ENCODE results near the gene SEC31B.

The SEC31B gene

DNA sequence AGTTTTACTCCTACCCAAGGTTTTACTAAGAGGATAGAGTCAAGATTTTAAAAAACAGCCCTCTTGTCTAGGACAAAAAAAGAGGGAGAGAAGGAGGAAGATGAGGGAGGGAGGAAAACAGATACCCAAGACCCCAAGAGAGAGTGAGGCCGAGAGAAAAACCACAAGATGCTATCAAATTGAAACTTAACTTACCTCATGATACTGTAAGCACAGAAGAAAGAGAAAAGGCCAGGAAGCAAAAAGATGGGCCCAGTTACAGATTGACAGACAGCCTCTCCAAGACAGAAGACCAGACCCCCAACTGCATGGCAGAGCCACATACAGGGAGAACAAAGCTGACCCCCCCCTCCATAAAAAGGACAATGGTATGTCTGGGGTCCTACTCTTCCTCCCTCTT is 11.4 kb downstream of the SEC31B start:
- no peak overlapping the region for H3K9ac ChIP-seq (ENCODE audit: low read length)
- H3K9me3 ChIP-seq (ENCODE audit: low read length): no peaks in the 10 kb centered on the region
- no peaks in the 10 kb centered on the region for H3K27me3 ChIP-seq (ENCODE audit: control insufficient read depth in 1 of 2, insufficient read depth in 2 of 2, low read length in 2 of 2)
- H3K4me1 ChIP-seq (ENCODE audit: insufficient read depth, low read length): no peaks in the 10 kb centered on the region
- peaks cover 61% of the 10 kb centered on the region for H3K36me3 ChIP-seq (ENCODE audit: insufficient read depth, low read length)
- H3K4me3 ChIP-seq (ENCODE audit: low read depth in 1 of 2, low read length in 2 of 2): no peak overlapping the region
- H3K27ac ChIP-seq (ENCODE audit: low read depth, low read length): no peak overlapping the region

DNA sequence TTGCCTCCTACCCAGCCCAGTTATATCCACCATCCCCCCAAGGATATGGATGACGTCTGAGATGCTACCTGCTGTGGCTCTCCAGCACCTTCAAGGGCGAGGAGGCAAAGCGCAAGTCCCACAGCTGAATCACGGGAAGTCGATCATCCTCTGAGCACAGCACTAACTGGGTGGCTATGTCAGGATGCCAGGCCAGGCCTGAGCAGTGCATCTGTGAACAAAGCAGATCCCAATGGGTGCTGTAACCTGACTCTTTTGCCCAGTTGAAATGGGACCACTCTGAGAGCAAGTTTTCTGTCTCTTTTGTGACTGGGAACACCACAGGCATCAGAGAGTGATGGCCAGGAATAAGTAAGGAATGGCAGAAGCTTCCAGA is 12.3 kb downstream of the SEC31B start:
- Histone ChIP-seq H3K27me3 (ENCODE audit: control insufficient read depth in 1 of 2, insufficient read depth in 2 of 2, low read length in 2 of 2) (no peaks in the 10 kb centered on the region), H3K4me3 (ENCODE audit: low read depth in 1 of 2, low read length in 2 of 2) (no peak overlapping the region), H3K4me1 (ENCODE audit: insufficient read depth, low read length) (no peaks in the 10 kb centered on the region), H3K9ac (ENCODE audit: low read length) (no peak overlapping the region), H3K27ac (ENCODE audit: low read depth, low read length) (no peak overlapping the region), H3K9me3 (ENCODE audit: low read length) (no peaks in the 10 kb centered on the region), H3K36me3 (ENCODE audit: insufficient read depth, low read length) (peaks cover 56% of the 10 kb centered on the region)

DNA sequence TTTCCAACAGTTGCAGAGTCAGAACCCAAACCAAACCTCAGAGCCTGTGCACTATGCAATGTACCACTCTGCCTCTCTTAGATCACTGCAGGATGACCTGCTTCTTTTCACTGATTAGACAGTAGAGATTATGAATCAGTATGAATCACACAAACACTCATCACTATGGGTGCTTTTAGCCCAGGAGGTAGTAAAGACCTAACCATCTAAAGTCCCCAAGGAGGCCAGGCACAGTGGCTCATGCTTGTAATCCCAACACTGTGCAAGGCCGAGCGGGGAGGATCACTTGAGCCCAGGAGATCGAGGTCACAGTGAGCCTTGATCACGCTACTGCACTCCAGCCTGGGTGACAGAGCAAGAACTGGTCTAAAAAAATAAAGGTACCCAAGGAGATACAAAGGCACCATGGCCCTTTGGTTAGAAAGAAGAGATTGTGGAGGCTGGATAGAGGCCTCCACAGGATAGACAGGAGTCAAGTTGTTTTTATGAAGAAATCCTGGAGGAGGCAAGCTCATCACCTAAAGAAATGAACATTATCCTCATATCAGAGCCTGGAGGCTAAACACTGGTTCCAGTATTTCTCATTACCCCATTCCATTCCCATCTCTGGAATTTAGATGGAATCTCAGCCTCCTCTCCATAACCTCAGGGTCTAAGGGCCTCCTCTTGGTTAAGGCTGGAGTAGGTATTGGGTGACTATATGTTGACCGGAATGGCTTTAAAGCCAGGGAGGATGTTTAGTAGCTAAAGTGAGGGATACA is 12.9 kb downstream of the SEC31B start:
- no peaks in the 10 kb centered on the region for H3K9me3 ChIP-seq (ENCODE audit: low read length)
- no peaks in the 10 kb centered on the region for H3K4me1 ChIP-seq (ENCODE audit: insufficient read depth, low read length)
- H3K36me3 ChIP-seq (ENCODE audit: insufficient read depth, low read length): peaks cover 55% of the 10 kb centered on the region
- H3K27ac ChIP-seq (ENCODE audit: low read depth, low read length): no peak overlapping the region
- no peak overlapping the region for H3K9ac ChIP-seq (ENCODE audit: low read length)
- no peaks in the 10 kb centered on the region for H3K27me3 ChIP-seq (ENCODE audit: control insufficient read depth in 1 of 2, insufficient read depth in 2 of 2, low read length in 2 of 2)
- no peak overlapping the region for H3K4me3 ChIP-seq (ENCODE audit: low read depth in 1 of 2, low read length in 2 of 2)

DNA sequence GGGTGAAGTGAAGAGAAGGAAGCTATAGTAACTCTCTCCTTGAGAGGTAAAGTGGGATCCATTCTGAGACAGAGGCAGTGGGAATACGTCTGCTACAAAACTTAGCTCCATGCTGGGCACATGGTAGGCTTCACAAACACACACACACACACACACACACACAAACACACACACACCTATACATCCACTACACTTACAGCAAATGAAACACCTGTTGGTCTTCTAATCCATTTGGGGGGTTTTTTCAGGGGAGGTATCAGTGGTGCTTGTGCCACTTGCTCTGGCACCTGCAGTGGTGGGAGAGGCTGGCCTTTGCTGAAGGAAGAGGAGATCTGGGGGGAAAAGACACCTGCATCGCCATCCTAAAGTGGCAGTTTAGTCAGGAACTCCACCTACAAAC is 14.5 kb downstream of the SEC31B start:
- Histone ChIP-seq H3K4me1 (ENCODE audit: insufficient read depth, low read length) (no peaks in the 10 kb centered on the region), H3K9ac (ENCODE audit: low read length) (no peak overlapping the region), H3K4me3 (ENCODE audit: low read depth in 1 of 2, low read length in 2 of 2) (no peak overlapping the region), H3K27me3 (ENCODE audit: control insufficient read depth in 1 of 2, insufficient read depth in 2 of 2, low read length in 2 of 2) (no peaks in the 10 kb centered on the region), H3K27ac (ENCODE audit: low read depth, low read length) (no peak overlapping the region), H3K36me3 (ENCODE audit: insufficient read depth, low read length) (peaks cover 54% of the 10 kb centered on the region), H3K9me3 (ENCODE audit: low read length) (no peaks in the 10 kb centered on the region)

DNA sequence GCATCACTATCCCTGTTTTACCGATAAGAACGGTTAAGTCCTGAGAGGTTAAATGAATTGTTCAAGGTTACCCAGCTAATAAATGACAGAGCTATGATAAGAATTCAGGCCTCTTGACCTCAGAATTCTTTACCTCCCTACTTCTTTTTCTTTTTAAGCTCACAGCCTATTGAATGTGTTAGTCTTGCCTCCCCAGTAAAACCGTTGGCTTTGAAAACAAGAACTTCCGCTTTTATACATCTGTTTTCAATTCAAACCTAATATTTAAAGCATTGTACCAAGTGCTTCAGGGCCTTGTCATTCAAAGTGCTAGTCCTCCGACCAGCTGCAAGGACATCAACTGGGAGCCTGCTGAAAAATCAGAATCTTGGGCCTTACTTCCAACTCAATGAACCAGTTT is 15.6 kb downstream of the SEC31B start:
- Histone ChIP-seq H3K27me3 (ENCODE audit: control insufficient read depth in 1 of 2, insufficient read depth in 2 of 2, low read length in 2 of 2) (no peaks in the 10 kb centered on the region), H3K27ac (ENCODE audit: low read depth, low read length) (no peak overlapping the region), H3K9ac (ENCODE audit: low read length) (no peak overlapping the region), H3K4me3 (ENCODE audit: low read depth in 1 of 2, low read length in 2 of 2) (no peak overlapping the region), H3K9me3 (ENCODE audit: low read length) (no peaks in the 10 kb centered on the region), H3K36me3 (ENCODE audit: insufficient read depth, low read length) (peaks cover 55% of the 10 kb centered on the region), H3K4me1 (ENCODE audit: insufficient read depth, low read length) (no peaks in the 10 kb centered on the region)

DNA sequence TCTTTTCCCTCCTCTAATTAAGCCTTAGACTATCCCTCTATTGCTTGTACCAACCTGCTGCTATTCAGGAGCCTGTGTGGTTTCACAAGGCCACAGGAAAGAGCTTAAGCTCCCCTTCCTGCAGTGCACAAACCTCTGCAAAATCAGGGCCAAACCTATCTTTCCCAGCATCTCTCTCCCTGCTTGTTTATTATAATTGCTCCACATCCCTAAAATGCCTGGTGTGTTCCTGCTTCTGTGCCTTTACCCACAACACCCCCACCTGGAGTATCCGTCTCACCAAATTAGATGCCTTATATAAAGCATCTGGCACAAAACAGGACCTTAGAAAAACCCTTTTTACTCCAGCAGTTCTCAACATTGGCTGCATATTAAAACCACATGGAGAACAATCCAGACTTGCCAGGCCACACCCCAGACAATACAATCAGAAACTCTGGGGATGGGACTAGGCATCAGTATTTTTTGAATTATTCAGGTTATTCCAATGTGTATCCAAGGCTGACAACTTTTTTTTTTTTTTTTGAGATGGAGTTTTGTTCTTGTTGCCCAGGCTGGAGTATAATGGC is 16.7 kb downstream of the SEC31B start:
- no peak overlapping the region for H3K9ac ChIP-seq (ENCODE audit: low read length)
- H3K27ac ChIP-seq (ENCODE audit: low read depth, low read length): no peak overlapping the region
- no peaks in the 10 kb centered on the region for H3K4me1 ChIP-seq (ENCODE audit: insufficient read depth, low read length)
- no peak overlapping the region for H3K4me3 ChIP-seq (ENCODE audit: low read depth in 1 of 2, low read length in 2 of 2)
- no peaks in the 10 kb centered on the region for H3K27me3 ChIP-seq (ENCODE audit: control insufficient read depth in 1 of 2, insufficient read depth in 2 of 2, low read length in 2 of 2)
- peaks cover 60% of the 10 kb centered on the region for H3K36me3 ChIP-seq (ENCODE audit: insufficient read depth, low read length)
- no peaks in the 10 kb centered on the region for H3K9me3 ChIP-seq (ENCODE audit: low read length)

DNA sequence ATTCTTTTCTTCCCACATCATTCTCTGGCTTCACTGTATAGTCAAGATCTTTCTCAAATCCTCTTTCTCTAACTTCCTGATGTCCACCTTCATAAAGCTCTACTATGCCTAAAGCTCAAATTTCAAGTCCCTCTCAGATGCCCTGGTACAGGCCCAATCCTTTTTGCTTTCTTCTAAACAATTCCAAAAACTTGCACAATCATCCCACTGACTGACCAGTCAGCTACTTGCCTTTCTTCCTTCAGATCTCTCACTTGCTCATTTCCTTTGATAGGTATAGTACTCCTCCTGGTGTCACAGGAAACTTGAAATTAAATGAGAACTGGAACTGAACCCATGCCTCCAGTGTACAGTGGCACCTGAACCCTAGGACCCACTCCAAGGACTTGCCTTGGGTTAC is 18.2 kb downstream of the SEC31B start:
- Histone ChIP-seq H3K9ac (ENCODE audit: low read length) (no peak overlapping the region), H3K36me3 (ENCODE audit: insufficient read depth, low read length) (peaks cover 62% of the 10 kb centered on the region), H3K4me3 (ENCODE audit: low read depth in 1 of 2, low read length in 2 of 2) (no peak overlapping the region), H3K9me3 (ENCODE audit: low read length) (no peaks in the 10 kb centered on the region), H3K4me1 (ENCODE audit: insufficient read depth, low read length) (no peaks in the 10 kb centered on the region), H3K27me3 (ENCODE audit: control insufficient read depth in 1 of 2, insufficient read depth in 2 of 2, low read length in 2 of 2) (no peaks in the 10 kb centered on the region), H3K27ac (ENCODE audit: low read depth, low read length) (no peak overlapping the region)

DNA sequence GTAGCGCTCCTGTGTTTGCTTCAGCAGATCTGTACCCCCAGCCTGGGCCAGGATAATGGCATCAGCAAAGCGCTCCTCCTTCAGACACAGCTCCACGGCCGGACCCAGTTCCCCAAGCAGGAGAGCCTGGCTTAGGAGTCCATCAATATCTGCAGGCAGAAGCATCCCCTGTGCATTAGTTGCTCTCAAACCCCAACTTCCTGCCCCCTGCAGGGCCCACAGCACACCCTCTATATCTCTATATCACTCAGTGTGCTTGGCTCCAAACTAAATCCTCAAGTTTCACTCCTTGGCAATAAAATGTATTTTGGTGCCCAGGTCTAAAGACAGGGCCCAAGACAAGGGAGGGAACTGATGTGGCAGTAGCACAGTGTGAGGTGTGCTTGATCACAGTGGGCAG is 21.6 kb downstream of the SEC31B start:
- H3K27me3 ChIP-seq (ENCODE audit: control insufficient read depth in 1 of 2, insufficient read depth in 2 of 2, low read length in 2 of 2): no peaks in the 10 kb centered on the region
- H3K9ac ChIP-seq (ENCODE audit: low read length): no peak overlapping the region
- no peaks in the 10 kb centered on the region for H3K4me1 ChIP-seq (ENCODE audit: insufficient read depth, low read length)
- H3K4me3 ChIP-seq (ENCODE audit: low read depth in 1 of 2, low read length in 2 of 2): no peak overlapping the region
- no peak overlapping the region for H3K27ac ChIP-seq (ENCODE audit: low read depth, low read length)
- H3K36me3 ChIP-seq (ENCODE audit: insufficient read depth, low read length): peaks cover 76% of the 10 kb centered on the region
- H3K9me3 ChIP-seq (ENCODE audit: low read length): no peaks in the 10 kb centered on the region

DNA sequence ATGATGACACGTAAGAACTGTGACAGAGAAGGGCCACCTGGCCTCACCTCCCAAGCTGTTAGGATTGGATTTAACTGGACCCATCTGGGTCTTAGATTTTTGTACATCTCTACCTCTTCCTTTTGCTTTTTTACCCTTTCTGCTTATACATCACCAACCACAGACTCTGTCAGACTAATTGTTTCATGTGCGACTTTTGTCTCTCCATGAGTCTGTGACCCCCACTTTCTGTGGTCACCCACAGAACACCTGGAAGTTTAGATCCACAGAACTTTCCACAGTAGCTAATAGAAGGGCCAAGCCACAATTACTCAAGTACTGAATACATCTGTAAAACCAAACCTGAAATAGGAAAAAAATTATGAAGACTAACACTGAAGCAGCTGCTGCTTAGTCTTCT is 23.1 kb downstream of the SEC31B start:
- Histone ChIP-seq H3K36me3 (ENCODE audit: insufficient read depth, low read length) (peaks cover 73% of the 10 kb centered on the region), H3K27ac (ENCODE audit: low read depth, low read length) (no peak overlapping the region), H3K27me3 (ENCODE audit: control insufficient read depth in 1 of 2, insufficient read depth in 2 of 2, low read length in 2 of 2) (no peaks in the 10 kb centered on the region), H3K4me3 (ENCODE audit: low read depth in 1 of 2, low read length in 2 of 2) (no peak overlapping the region), H3K9me3 (ENCODE audit: low read length) (no peaks in the 10 kb centered on the region), H3K9ac (ENCODE audit: low read length) (no peak overlapping the region), H3K4me1 (ENCODE audit: insufficient read depth, low read length) (no peaks in the 10 kb centered on the region)

DNA sequence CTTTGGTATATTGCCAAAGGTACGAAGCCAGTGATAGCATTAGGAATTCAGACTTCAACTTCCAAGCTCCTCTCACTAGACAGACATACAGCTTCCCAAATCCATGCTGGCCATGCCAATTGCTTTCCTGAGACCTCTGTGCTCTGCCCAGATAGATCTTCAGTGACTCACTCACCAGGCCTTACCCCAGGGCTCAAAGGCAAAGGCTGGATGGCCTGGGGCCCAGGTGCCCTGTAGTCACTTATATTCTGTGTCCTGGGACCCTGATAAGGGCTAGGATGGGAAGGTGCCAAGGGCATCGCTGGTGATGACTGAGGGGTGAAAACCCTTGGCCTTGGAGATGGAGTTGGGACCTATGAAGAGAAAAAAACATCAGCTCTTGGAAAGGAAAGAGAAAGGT is 29.1 kb downstream of the SEC31B start:
- Histone ChIP-seq H3K9me3 (ENCODE audit: low read length) (no peaks in the 10 kb centered on the region), H3K27ac (ENCODE audit: low read depth, low read length) (no peak overlapping the region), H3K27me3 (ENCODE audit: control insufficient read depth in 1 of 2, insufficient read depth in 2 of 2, low read length in 2 of 2) (no peaks in the 10 kb centered on the region), H3K9ac (ENCODE audit: low read length) (no peak overlapping the region), H3K36me3 (ENCODE audit: insufficient read depth, low read length) (peaks cover 63% of the 10 kb centered on the region), H3K4me1 (ENCODE audit: insufficient read depth, low read length) (no peaks in the 10 kb centered on the region), H3K4me3 (ENCODE audit: low read depth in 1 of 2, low read length in 2 of 2) (no peak overlapping the region)

DNA sequence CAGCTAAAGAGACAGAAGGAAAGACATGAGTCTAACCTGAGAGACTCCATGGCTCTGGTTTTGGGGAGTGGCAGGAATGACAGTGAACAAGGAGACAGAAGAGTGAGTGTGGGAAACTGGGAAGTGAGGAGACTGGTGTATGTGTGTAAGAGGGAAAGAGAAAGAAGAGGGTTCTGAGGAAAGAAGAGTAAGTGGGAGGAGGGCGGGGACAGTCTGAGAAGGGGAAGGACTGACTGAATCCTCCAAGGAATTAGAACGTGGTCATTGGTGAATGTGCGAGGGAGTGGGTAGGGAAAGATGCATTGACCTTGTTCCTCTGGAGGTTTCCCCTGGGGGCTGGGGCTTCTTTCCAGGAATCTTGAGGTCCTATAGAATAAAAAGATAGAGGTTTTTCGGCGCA is 30.3 kb downstream of the SEC31B start:
- no peaks in the 10 kb centered on the region for H3K4me1 ChIP-seq (ENCODE audit: insufficient read depth, low read length)
- H3K27me3 ChIP-seq (ENCODE audit: control insufficient read depth in 1 of 2, insufficient read depth in 2 of 2, low read length in 2 of 2): no peaks in the 10 kb centered on the region
- no peak overlapping the region for H3K4me3 ChIP-seq (ENCODE audit: low read depth in 1 of 2, low read length in 2 of 2)
- no peak overlapping the region for H3K27ac ChIP-seq (ENCODE audit: low read depth, low read length)
- no peaks in the 10 kb centered on the region for H3K9me3 ChIP-seq (ENCODE audit: low read length)
- H3K9ac ChIP-seq (ENCODE audit: low read length): no peak overlapping the region
- peaks cover 58% of the 10 kb centered on the region for H3K36me3 ChIP-seq (ENCODE audit: insufficient read depth, low read length)

DNA sequence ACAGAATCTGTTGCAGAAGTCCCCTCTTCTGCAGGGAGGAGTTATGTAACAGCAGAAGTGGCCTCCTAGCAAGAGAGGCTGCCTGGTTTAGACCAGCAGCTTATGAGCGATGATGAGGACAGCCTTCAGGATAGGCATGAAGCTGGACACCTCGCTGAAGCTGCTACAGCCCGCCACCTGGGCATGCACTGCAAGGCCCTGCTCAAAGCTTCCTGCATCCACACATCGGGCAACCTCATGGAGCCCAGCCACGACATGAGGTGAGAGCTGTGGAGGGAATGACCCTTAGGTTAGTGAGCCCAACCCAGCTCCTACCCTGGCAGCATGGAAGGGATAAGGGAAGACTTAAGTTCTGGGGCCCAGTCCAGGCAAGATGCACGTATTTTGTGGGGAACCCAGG is 32.1 kb downstream of the SEC31B start:
- H3K9ac ChIP-seq (ENCODE audit: low read length): no peak overlapping the region
- H3K4me3 ChIP-seq (ENCODE audit: low read depth in 1 of 2, low read length in 2 of 2): no peak overlapping the region
- H3K27me3 ChIP-seq (ENCODE audit: control insufficient read depth in 1 of 2, insufficient read depth in 2 of 2, low read length in 2 of 2): peaks cover 10% of the 10 kb centered on the region in 2 donors
- H3K4me1 ChIP-seq (ENCODE audit: insufficient read depth, low read length): no peaks in the 10 kb centered on the region
- no peak overlapping the region for H3K27ac ChIP-seq (ENCODE audit: low read depth, low read length)
- no peaks in the 10 kb centered on the region for H3K9me3 ChIP-seq (ENCODE audit: low read length)
- peaks cover 44% of the 10 kb centered on the region for H3K36me3 ChIP-seq (ENCODE audit: insufficient read depth, low read length)

Measured in muscle layer of colon (tissue), 2 donors.